PC-9 (cell line): ENCODE data around the gene SOX18. TPM values are rescaled to one million over a fixed set of nuclear protein-coding genes. Genes with fewer than 3 reads are reported as not detected.
A peak's percentile ranks its signal among the peaks of the same experiment; 100 is the strongest.

ENCODE experiments used
- BruUV-seq: library from RNA; stranded (reverse); fragments of 400-500 nt; replicated peaks from 2 replicates; lab custom pipeline; 2021; lab: Mats Ljungman, UMichigan
- CTCF ChIA-PET: fragments of 300-600 bp; sonication (Branson Sonifier 250); formaldehyde crosslinking; loops from one replicate; lab custom pipeline; 2022; ENCODE audit warnings: antibody characterized with exemption; lab: Charles Lee
- POLR2A ChIA-PET: fragments of 300-600 bp; sonication (Branson Sonifier 250); formaldehyde crosslinking; loops from one replicate; lab custom pipeline; 2022; ENCODE audit warnings: antibody characterized with exemption; ENCODE audit not compliant: unreplicated experiment; lab: Charles Lee
- DNase-seq, 2 experiments: peaks; one replicate each; pipeline versions ENCODE4 v3.0.0 to v3.0.0-alpha.2; 2015 to 2022; ENCODE audit warnings: mixed read lengths in 1 of 2
- H2AFZ ChIP-seq: fragments of 200-600 bp; sonication (generic); 2 replicates; pipeline ENCODE4 v1.8.1; 2017; ENCODE audit warnings: antibody characterized with exemption
- H3F3A ChIP-seq: fragments of 200-600 bp; sonication (generic); 2 replicates; pipeline ENCODE4 v1.8.1; 2017; ENCODE audit warnings: antibody characterized with exemption, mild to moderate bottlenecking, low read depth; ENCODE audit not compliant: insufficient read depth
- H3K27ac ChIP-seq: fragments of 200-600 bp; sonication (generic); 2 replicates; pipeline ENCODE4 v1.6.1; 2016; ENCODE audit warnings: mixed run types
- H3K27me3 ChIP-seq: fragments of 200-600 bp; sonication (generic); 2 replicates; pipeline ENCODE4 v1.6.1; 2016; ENCODE audit warnings: low read depth, mixed run types; ENCODE audit not compliant: insufficient read depth
- H3K36me3 ChIP-seq: fragments of 200-600 bp; sonication (generic); 2 replicates; pipeline ENCODE4 v1.6.1; 2016; ENCODE audit warnings: low read depth, mixed run types
- H3K4me1 ChIP-seq: fragments of 200-600 bp; sonication (generic); replicated peaks from 2 replicates; pipeline ENCODE4 v1.6.1; 2016; ENCODE audit warnings: mixed run types; ENCODE audit not compliant: insufficient read depth
- H3K4me2 ChIP-seq: fragments of 200-600 bp; sonication (generic); 2 replicates; pipeline ENCODE4 v1.6.1; 2017; ENCODE audit warnings: mixed run types
- H3K4me3 ChIP-seq: fragments of 200-600 bp; sonication (generic); 2 replicates; pipeline ENCODE4 v1.6.1; 2016; ENCODE audit warnings: mixed run types
- H3K79me2 ChIP-seq: fragments of 200-600 bp; sonication (generic); 2 replicates; pipeline ENCODE4 v1.6.1; 2017; ENCODE audit warnings: low read depth, mixed run types
- H3K9me2 ChIP-seq: fragments of 200-600 bp; sonication (generic); 2 replicates; pipeline ENCODE4 v1.8.1; 2017; ENCODE audit warnings: mild to moderate bottlenecking; ENCODE audit not compliant: insufficient read depth
- H3K9me3 ChIP-seq: fragments of 200-600 bp; sonication (generic); 2 replicates; pipeline ENCODE4 v1.8.1; 2016; ENCODE audit warnings: low read depth; ENCODE audit not compliant: insufficient read depth
- H4K20me1 ChIP-seq: fragments of 200-600 bp; sonication (generic); 2 replicates; pipeline ENCODE4 v1.8.1; 2017; ENCODE audit not compliant: insufficient read depth
- EZH2 ChIP-seq: fragments of 200-600 bp; sonication (generic); IDR thresholded peaks from 2 replicates; pipeline ENCODE4 v1.8.0; 2017; ENCODE audit warnings: antibody characterized with exemption, low read depth
- intact Hi-C: fragments of 100-400 bp; cut with micrococcal nuclease; formaldehyde crosslinking; loops from one replicate; pipeline ENCODE4 v1.10.0; 2022; ENCODE audit not compliant: unreplicated experiment
- total RNA-seq: library from RNA; stranded (reverse); gene quantifications from 2 replicates; pipeline ENCODE4 v1.2.3, GENCODE V29; 2021
- TF ChIP-seq, protein P1 (sequence below): fragments of 200-600 bp; sonication (generic); conservative IDR thresholded peaks from 2 replicates; pipeline ENCODE4 v1.6.1; 2017; ENCODE audit warnings: mixed run types, antibody characterized with exemption, mild to moderate bottlenecking, moderate library complexity

Gene SOX18
- total RNA-seq, 1 experiment from 2014 or later = not detected

GRCh38 chr20:64055396-64055892, 6.0 kb upstream of the SOX18 start:
- Histone ChIP-seq H2AFZ (no peak overlapping the region), H3K9me3 (no peaks in the 10 kb centered on the region), H3K4me1 (peaks cover 14% of the 10 kb centered on the region), H3K4me3 (no peak overlapping the region), H3F3A (peaks cover 25% of the 10 kb centered on the region; the same call in 1 of the 2 replicates), H3K79me2 (no peaks in the 10 kb centered on the region), H3K27me3 (peaks cover 21% of the 10 kb centered on the region), H4K20me1 (no peaks in the 10 kb centered on the region), H3K9me2 (no peaks in the 10 kb centered on the region), H3K27ac (no peak overlapping the region), H3K36me3 (no peaks in the 10 kb centered on the region), H3K4me2 (no peak overlapping the region)
- no peak for DNase-seq
- TF ChIP-seq EZH2 = no peak
- TF ChIP-seq, protein P1, sequence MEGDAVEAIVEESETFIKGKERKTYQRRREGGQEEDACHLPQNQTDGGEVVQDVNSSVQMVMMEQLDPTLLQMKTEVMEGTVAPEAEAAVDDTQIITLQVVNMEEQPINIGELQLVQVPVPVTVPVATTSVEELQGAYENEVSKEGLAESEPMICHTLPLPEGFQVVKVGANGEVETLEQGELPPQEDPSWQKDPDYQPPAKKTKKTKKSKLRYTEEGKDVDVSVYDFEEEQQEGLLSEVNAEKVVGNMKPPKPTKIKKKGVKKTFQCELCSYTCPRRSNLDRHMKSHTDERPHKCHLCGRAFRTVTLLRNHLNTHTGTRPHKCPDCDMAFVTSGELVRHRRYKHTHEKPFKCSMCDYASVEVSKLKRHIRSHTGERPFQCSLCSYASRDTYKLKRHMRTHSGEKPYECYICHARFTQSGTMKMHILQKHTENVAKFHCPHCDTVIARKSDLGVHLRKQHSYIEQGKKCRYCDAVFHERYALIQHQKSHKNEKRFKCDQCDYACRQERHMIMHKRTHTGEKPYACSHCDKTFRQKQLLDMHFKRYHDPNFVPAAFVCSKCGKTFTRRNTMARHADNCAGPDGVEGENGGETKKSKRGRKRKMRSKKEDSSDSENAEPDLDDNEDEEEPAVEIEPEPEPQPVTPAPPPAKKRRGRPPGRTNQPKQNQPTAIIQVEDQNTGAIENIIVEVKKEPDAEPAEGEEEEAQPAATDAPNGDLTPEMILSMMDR = no peak
- ChIA-PET POLR2A (no interaction called here), CTCF (no interaction called here)
- intact Hi-C loops = loop anchor here (5.0 kb wide), 2 partner anchors 518 to 618 kb away; partner anchors contain the start of gene PTK6
- BruUV-seq = no TSS peak

DNA sequence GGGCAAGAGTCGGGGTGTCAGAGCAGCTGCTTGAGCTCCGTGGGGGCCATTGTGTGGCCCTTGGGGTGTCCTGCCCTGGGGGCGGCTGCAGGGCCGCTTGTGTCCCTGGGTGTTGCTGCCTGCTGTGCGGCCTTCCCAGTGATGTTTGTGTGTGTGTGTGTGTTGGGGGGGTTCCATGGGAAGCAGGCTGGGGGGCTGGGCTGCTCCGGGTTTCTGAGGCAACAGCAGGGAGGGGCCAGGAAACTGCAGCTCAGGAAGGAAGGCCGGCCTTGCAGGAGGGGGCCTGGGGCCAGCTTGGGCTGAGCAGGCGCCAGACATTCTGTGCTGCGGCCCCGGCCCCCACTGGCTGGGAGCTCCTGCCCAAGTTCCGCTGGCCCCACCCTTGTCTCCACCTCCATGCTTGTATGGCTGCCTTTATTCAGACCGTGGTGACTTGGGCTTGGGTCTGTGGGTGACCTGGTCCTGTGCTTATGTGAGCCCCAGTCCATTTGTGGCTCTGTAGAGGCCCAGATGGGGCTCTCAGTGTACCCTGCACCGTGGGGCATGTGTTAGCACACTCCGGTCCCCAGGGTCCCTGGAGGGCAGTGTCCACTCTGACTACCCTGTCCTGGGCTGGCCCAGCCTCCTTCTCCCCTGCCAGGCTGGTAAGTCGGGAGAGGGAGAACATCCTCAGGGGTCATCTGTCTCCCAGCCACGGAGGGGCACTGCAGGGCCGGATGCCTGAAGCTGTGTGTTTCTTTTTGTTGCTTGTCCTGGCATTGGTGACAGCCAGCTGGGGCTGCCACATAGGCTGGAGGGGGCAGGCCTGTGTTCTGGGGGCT, 4.6 kb upstream of the SOX18 start:
- peak in 1 of 2 experiments; percentile 33 for DNase-seq
- peaks cover 14% of the 10 kb centered on the region for H3K4me1 ChIP-seq
- H3K4me2 ChIP-seq = no peak overlapping the region
- no peak overlapping the region for H3K27ac ChIP-seq
- no peak for TF ChIP-seq EZH2
- TF ChIP-seq, protein P1 = peak; percentile 33; the same call in 1 of the 2 replicates
- no peaks in the 10 kb centered on the region for H3K36me3 ChIP-seq
- H3K9me2 ChIP-seq = no peaks in the 10 kb centered on the region
- H3K27me3 ChIP-seq = peaks cover 29% of the 10 kb centered on the region
- intact Hi-C loops = loop anchor here (1.0 kb wide), 1 partner anchor 15 kb away; no protein-coding TSS in a partner anchor
- no peaks in the 10 kb centered on the region for H4K20me1 ChIP-seq
- peaks cover 15% of the 10 kb centered on the region; the same call in 1 of the 2 replicates for H3F3A ChIP-seq
- no peak overlapping the region for H3K4me3 ChIP-seq
- no peaks in the 10 kb centered on the region for H3K9me3 ChIP-seq
- H3K79me2 ChIP-seq = no peaks in the 10 kb centered on the region
- CTCF ChIA-PET = interaction anchor here (0.6 to 1.7 kb wide), 3 partner anchors 15 to 70 kb away, joined by 4 to 12 read pairs (median 6); no protein-coding TSS in a partner anchor
- POLR2A ChIA-PET = no interaction called here
- no TSS peak for BruUV-seq
- H2AFZ ChIP-seq = no peak overlapping the region

GRCh38 chr20:64052987-64053840, 3.8 kb upstream of the SOX18 start:
- TF ChIP-seq EZH2 = no peak
- TF ChIP-seq, protein P1 = no peak
- ChIA-PET CTCF (interaction anchor here (0.6 to 1.7 kb wide), 2 partner anchors 14 to 71 kb away, joined by 4 to 6 read pairs; no protein-coding TSS in a partner anchor), POLR2A (interaction anchor here (0.6 kb wide), 1 partner anchor 520 kb away, joined by 8 read pairs; no protein-coding TSS in a partner anchor)
- H2AFZ ChIP-seq = no peak overlapping the region
- H3K4me2 ChIP-seq = no peak overlapping the region
- H3K9me3 ChIP-seq = no peaks in the 10 kb centered on the region
- H4K20me1 ChIP-seq = no peaks in the 10 kb centered on the region
- H3K9me2 ChIP-seq = no peaks in the 10 kb centered on the region
- H3K4me3 ChIP-seq = no peak overlapping the region
- no peak for DNase-seq
- H3K27ac ChIP-seq = no peak overlapping the region
- H3K79me2 ChIP-seq = no peaks in the 10 kb centered on the region
- BruUV-seq = no TSS peak
- H3F3A ChIP-seq = peaks cover 15% of the 10 kb centered on the region; the same call in 1 of the 2 replicates
- no peaks in the 10 kb centered on the region for H3K36me3 ChIP-seq
- H3K4me1 ChIP-seq = peaks cover 11% of the 10 kb centered on the region
- peaks cover 29% of the 10 kb centered on the region for H3K27me3 ChIP-seq
- intact Hi-C loops = no loop called here
